ELF-1 (cell line): Measurements from ENCODE around the gene SLC6A19.

Experiments used
- DNase-seq: peaks from one replicate; pipeline ENCODE4 v3.0.0-alpha.2; 2016; ENCODE audit warnings: low read depth, low spot score

Gene SLC6A19

GRCh38 chr5:1209489-1209852 lies 8.1 kb downstream of the SLC6A19 start:
- DNase-seq: no peak

- DNase-seq: no peak
These were observed 8.7 kb downstream of the SLC6A19 start for GRCh38 chr5:1209896-1210776.

GRCh38 chr5:1210832-1211251 lies 9.4 kb downstream of the SLC6A19 start:
- DNase-seq: no peak

GRCh38 chr5:1211701-1212100 lies 10.3 kb downstream of the SLC6A19 start:
- no peak for DNase-seq

GRCh38 chr5:1212271-1212670 lies 10.9 kb downstream of the SLC6A19 start:
- no peak for DNase-seq

- DNase-seq: no peak
These were observed 11.5 kb downstream of the SLC6A19 start for GRCh38 chr5:1212881-1213280.

- DNase-seq: no peak
These were observed 12.2 kb downstream of the SLC6A19 start for GRCh38 chr5:1213508-1214162.

GRCh38 chr5:1214163-1214935 lies 13.0 kb downstream of the SLC6A19 start:
- no peak for DNase-seq

- DNase-seq: no peak
These were observed 13.5 kb downstream of the SLC6A19 start for GRCh38 chr5:1214936-1215220.

- DNase-seq: no peak
These were observed 14.1 kb downstream of the SLC6A19 start for GRCh38 chr5:1215320-1216096.

- DNase-seq: no peak
These were observed 15.0 kb downstream of the SLC6A19 start for GRCh38 chr5:1216211-1216917.

- DNase-seq: no peak
These were observed 15.5 kb downstream of the SLC6A19 start for GRCh38 chr5:1216918-1217295.

- DNase-seq: no peak
These were observed 16.3 kb downstream of the SLC6A19 start for GRCh38 chr5:1217596-1218206.

- no peak for DNase-seq
These were observed 17.1 kb downstream of the SLC6A19 start for GRCh38 chr5:1218351-1219080.

GRCh38 chr5:1219098-1219767 lies 17.8 kb downstream of the SLC6A19 start:
- no peak for DNase-seq

- no peak for DNase-seq
These were observed 18.3 kb downstream of the SLC6A19 start for GRCh38 chr5:1219768-1220100.

GRCh38 chr5:1220351-1220750 lies 19.0 kb downstream of the SLC6A19 start:
- no peak for DNase-seq

- DNase-seq: no peak
These were observed 19.4 kb downstream of the SLC6A19 start for GRCh38 chr5:1220831-1221230.

GRCh38 chr5:1221721-1222120 lies 20.3 kb downstream of the SLC6A19 start:
- no peak for DNase-seq

GRCh38 chr5:1222147-1222546 lies 20.8 kb downstream of the SLC6A19 start:
- no peak for DNase-seq
